ENCODE data around the gene ATP9B. TPM values are rescaled to one million over a fixed set of nuclear protein-coding genes. Genes with fewer than 3 reads are reported as not detected.

The ATP9B gene
- total RNA-seq, 1 donor from 2014 or later = 34.1 TPM

DNA sequence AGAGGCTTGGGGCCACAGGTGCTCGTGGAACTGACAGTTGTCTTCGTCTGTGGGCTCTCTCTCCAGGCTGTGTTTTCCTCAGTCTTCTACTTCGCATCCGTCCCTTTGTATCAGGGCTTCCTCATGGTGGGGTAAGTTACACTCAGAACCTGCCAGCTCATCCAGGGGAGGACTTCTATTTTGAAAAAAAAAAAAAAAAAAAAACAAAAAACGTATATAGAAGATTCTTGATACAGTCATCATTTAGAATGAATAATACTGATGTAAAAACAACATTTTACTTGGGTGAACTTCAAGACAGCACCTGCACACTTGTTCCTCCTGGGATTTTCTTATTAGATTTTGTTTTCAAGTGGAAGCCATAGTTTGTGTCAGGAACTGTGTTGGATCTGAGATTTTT is 278.9 kb downstream of the ATP9B start:
- H3K9me3 Mint-ChIP-seq = no peaks in the 10 kb centered on the region
- TF ChIP-seq, protein P1, sequence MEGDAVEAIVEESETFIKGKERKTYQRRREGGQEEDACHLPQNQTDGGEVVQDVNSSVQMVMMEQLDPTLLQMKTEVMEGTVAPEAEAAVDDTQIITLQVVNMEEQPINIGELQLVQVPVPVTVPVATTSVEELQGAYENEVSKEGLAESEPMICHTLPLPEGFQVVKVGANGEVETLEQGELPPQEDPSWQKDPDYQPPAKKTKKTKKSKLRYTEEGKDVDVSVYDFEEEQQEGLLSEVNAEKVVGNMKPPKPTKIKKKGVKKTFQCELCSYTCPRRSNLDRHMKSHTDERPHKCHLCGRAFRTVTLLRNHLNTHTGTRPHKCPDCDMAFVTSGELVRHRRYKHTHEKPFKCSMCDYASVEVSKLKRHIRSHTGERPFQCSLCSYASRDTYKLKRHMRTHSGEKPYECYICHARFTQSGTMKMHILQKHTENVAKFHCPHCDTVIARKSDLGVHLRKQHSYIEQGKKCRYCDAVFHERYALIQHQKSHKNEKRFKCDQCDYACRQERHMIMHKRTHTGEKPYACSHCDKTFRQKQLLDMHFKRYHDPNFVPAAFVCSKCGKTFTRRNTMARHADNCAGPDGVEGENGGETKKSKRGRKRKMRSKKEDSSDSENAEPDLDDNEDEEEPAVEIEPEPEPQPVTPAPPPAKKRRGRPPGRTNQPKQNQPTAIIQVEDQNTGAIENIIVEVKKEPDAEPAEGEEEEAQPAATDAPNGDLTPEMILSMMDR (conservative IDR thresholded peaks at IDR 0.05) = no peak
- H3K4me1 Mint-ChIP-seq (ENCODE audit: unreplicated experiment) = no peaks in the 10 kb centered on the region
- H3K27ac Mint-ChIP-seq = no peak overlapping the region
- no peak overlapping the region for H3K4me3 Mint-ChIP-seq
- peaks cover 22% of the 10 kb centered on the region for H3K36me3 Mint-ChIP-seq
- no peak for DNase-seq (ENCODE audit: extremely low spot score, unreplicated experiment)
- H3K27me3 Mint-ChIP-seq = no peaks in the 10 kb centered on the region

DNA sequence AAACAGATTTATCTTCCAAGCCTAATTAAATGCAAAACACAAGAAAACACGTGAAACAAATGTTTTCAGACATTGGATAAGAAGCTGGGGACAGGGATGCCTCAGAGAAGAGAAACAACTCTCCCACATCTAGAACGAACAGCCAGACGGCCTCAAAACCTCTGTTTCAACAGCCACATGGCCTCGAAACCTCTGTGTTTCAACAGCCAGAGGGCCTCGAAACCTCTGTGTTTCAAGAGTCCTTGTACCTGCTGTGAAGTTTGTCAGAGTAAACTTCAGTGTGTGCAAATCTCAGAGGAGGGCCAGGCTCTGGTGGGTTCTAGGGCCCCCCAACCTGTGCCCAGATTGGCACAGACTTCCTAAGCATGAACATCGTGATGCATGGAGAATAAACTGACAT is 283.2 kb downstream of the ATP9B start:
- Mint-ChIP-seq H3K4me3 (no peak overlapping the region), H3K4me1 (ENCODE audit: unreplicated experiment) (no peaks in the 10 kb centered on the region), H3K36me3 (peaks cover 3% of the 10 kb centered on the region), H3K9me3 (no peaks in the 10 kb centered on the region), H3K27ac (no peak overlapping the region), H3K27me3 (no peaks in the 10 kb centered on the region)
- no peak for DNase-seq (ENCODE audit: extremely low spot score, unreplicated experiment)
- TF ChIP-seq, protein P1 (conservative IDR thresholded peaks at IDR 0.05) = no peak

DNA sequence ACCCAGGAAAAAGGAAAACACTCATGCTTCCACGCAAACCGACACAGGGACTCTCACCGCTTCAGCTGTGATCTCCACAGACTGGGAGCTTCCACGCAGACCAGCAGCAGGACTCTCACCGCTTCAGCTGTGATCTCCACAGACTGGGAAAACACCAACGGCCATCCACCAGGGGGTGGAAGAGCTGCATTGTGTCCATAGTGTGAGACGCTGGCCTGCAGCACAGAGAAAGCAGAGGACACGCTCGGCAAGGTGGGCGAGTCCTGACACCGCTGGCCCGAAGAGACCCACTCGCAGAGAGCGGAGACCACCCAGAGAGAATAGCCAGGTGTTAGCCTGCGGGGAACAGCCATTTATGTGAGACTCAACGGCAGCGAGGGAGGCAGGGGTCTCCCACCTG is 284.1 kb downstream of the ATP9B start:
- Mint-ChIP-seq H3K27me3 (no peaks in the 10 kb centered on the region), H3K27ac (no peak overlapping the region), H3K9me3 (no peaks in the 10 kb centered on the region), H3K36me3 (peaks cover 3% of the 10 kb centered on the region), H3K4me1 (ENCODE audit: unreplicated experiment) (no peaks in the 10 kb centered on the region), H3K4me3 (no peak overlapping the region)
- no peak for DNase-seq (ENCODE audit: extremely low spot score, unreplicated experiment)
- TF ChIP-seq, protein P1 (conservative IDR thresholded peaks at IDR 0.05) = peak; percentile 57

DNA sequence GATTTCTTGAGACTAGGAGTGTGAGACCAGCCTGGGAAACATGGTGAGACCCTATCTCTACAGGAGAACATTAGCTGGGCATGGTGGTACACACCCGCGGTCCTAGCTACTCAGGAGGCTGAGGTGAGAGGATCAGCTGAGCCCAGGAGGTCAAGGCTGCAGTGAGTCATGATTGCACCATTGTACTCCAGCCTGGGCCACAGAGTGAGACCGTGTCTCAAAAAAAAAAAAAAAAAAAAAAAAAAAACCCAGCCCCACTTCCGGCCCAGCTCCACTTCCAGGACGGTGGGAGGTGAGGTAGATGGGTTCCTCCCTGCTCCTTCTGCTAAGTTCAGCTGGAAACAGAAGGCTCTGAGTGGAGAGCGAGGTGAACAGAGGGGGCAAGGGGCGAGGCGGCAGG is 285.2 kb downstream of the ATP9B start:
- Mint-ChIP-seq H3K27me3 (no peaks in the 10 kb centered on the region), H3K9me3 (no peaks in the 10 kb centered on the region), H3K4me1 (ENCODE audit: unreplicated experiment) (no peaks in the 10 kb centered on the region), H3K27ac (no peak overlapping the region), H3K4me3 (no peak overlapping the region), H3K36me3 (peaks cover 3% of the 10 kb centered on the region)
- TF ChIP-seq, protein P1 (conservative IDR thresholded peaks at IDR 0.05) = no peak
- no peak for DNase-seq (ENCODE audit: extremely low spot score, unreplicated experiment)

DNA sequence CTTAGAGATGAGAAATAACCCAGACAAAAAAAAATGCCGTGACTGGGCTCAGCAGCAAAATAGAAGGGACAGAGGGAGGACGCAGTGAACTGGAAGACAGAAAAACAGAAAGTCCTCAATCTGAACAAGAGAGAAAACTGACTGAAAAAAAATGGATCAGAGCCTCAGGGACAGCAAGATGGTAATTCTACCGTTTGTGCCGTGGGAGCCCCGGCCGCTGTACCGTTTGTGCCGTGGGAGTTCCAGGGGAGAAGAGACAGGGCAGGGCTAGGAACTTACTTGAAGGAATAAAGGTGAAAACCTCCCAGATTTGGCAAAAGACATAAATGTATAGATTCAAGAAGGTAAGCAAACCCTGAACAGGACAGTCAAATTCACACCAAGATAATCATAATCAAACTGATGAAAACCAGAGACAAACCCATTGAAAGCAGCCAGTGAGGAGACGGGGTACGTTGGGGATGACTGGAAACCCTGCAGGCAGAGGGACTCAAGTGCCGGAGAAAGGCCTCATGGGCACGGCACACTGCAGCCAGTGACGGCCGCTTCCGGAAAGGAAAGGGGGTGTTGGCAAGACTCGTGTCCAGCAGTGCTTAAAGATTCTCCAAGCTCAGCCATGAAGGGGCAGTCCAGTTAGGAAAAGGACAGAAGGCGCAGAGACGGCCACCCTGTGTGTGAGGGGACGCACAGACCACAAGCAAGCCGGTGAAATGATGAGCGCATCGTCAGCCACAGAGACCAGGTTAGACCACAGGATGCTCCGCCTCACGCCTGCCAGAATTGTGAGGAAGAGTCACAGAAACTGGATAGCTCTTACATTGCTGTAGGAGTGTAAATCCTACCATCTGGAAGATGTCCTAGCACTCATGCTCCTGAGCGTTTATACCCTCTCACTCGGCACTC is 286.5 kb downstream of the ATP9B start:
- no peak overlapping the region for H3K27ac Mint-ChIP-seq
- DNase-seq (ENCODE audit: extremely low spot score, unreplicated experiment) = no peak
- no peaks in the 10 kb centered on the region for H3K4me1 Mint-ChIP-seq (ENCODE audit: unreplicated experiment)
- no peaks in the 10 kb centered on the region for H3K9me3 Mint-ChIP-seq
- H3K27me3 Mint-ChIP-seq = no peaks in the 10 kb centered on the region
- TF ChIP-seq, protein P1 (conservative IDR thresholded peaks at IDR 0.05) = no peak
- no peak overlapping the region for H3K4me3 Mint-ChIP-seq
- peaks cover 8% of the 10 kb centered on the region for H3K36me3 Mint-ChIP-seq
